GM12872 (cell line): ENCODE data around the gene PA2G4.

ENCODE experiments used
- CTCF ChIP-seq: IDR thresholded peaks from 3 replicates; pipeline ENCODE4 v1.5.1; 2011; ENCODE audit warnings: low read depth, mild to moderate bottlenecking, low read length, moderate library complexity; ENCODE audit not compliant: insufficient read depth

Gene PA2G4

GRCh38 chr12:56158926-56159461, 54.6 kb downstream of the PA2G4 start:
- TF ChIP-seq CTCF: no peak

DNA sequence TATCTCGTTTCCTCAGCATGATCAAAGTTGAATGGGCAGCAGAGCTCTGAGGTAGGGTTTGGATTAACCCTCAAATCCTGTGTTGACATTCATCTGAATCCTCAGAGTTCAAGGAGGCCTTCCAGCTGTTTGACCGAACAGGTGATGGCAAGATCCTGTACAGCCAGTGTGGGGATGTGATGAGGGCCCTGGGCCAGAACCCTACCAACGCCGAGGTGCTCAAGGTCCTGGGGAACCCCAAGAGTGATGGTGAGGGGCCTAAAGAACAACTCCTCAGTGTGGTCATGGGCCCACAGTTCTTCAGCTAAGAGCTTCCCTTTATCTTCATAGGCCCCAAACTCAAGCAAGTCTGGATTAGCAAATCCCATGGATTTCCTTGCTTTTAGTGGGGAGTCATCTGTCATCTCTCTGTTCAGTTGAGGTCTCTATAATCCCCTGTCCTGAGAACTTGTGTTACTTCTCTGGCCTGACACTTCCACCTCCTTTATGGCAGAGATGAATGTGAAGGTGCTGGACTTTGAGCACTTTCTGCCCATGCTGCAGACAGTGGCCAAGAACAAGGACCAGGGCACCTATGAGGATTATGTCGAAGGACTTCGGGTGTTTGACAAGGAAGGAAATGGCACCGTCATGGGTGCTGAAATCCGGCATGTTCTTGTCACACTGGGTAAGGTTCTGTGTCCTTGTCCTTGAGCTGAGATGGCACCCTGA, 55.3 kb downstream of the PA2G4 start:
- no peak for TF ChIP-seq CTCF

DNA sequence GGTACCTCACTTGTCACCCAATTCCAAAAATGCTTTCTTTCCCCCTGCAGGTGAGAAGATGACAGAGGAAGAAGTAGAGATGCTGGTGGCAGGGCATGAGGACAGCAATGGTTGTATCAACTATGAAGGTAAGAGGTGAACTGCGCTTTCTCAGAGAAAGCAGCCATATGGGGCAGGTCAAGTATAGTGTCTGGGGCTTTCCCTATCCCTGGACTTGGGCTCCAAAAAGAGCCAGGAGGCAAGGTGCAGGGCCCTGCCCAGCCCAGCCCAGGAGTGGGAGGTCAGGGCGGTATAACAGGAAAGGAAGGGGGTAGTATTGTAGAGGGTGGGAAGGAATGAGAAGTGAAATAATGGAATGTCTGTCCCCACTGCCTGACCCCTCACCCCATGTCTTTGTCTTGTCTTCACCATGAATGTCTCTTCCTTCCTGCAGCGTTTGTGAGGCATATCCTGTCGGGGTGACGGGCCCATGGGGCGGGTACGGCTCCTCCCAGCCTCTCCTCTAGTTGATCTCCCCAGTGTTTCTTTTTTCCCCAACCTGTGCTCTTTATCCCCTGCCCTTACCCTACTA, 55.9 kb downstream of the PA2G4 start:
- TF ChIP-seq CTCF: no peak

DNA sequence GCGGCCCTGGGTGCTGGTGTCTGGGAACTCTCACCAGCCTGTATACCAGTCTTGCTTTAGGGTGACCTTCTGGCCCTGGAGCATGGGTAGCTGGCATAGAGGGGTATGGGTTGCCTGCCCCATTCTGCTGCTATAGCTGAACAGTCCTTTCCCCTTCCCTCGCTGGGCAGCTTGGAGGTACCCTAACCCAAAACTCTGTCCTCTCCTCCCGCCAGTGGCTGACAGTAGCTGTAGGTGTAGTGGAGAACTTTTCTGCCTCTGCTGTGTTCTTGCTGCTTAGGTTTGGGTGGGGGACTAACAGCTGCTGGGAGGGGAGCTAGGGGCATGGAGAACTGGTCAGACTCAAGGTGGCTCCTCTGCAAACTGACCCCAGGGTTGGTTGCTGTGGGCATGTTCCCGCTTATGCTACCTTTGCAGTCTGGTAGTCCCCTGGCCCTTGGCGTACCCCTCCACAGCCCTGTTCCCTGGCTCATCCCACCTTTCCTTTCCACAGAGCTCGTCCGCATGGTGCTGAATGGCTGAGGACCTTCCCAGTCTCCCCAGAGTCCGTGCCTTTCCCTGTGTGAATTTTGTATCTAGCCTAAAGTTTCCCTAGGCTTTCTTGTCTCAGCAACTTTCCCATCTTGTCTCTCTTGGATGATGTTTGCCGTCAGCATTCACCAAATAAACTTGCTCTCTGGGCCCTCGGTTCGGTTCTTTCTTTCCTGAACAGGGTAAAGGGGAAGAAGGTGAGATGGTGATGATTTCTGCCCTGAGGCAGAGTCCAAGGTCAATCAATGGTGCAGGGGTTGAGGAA, 56.7 kb downstream of the PA2G4 start:
- TF ChIP-seq CTCF: no peak

DNA sequence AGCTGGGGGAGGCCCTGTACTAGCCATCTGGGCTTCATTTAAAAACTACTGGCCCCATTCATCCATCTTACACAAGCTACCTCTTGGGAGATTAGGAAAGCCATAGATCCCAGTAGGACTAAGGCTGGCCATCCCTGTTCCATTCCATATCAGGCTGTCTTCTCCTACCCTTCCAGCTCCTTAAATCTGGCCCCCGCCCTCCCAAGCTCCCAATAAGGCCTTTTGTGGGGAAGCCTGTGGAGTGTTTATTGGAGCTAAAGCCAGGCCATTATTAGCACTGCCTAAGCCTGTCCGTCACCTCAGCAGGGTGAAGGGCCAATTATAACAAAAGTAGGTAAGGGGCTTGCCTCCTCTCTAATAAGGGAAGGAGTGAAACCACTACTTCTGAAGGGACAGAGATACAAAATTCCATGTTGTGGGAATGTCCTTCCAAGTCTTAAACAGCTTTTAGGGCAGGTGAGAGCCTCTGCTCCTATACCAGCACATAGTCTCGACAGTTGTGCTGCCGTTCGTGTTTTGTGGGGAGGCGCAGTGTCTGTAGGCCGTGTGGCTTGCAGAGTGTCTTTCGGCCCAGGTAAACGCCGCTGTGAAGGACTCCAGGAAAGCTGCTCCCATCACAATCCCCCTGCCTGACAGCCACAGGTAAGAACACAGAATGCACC, 57.5 kb downstream of the PA2G4 start:
- TF ChIP-seq CTCF: no peak

- no peak for TF ChIP-seq CTCF
Measured at GRCh38 chr12:56162468-56163290, 58.3 kb downstream of the PA2G4 start.
